BLaER1 (cell line): ENCODE measurements around the gene WDR1.

Experiments
- H3K27ac ChIP-seq: shearing (Covaris generic); formaldehyde crosslinking; 2 replicates; pipeline ENCODE4 v1.8.1; 2022
- H3K27me3 ChIP-seq: shearing (Covaris generic); formaldehyde crosslinking; 2 replicates; pipeline ENCODE4 v1.8.1; 2022
- H3K36me3 ChIP-seq: shearing (Covaris generic); formaldehyde crosslinking; 2 replicates; pipeline ENCODE4 v1.8.1; 2022
- H3K4me1 ChIP-seq: shearing (Covaris generic); formaldehyde crosslinking; 2 replicates; pipeline ENCODE4 v1.8.1; 2022
- H3K4me2 ChIP-seq: shearing (Covaris generic); formaldehyde crosslinking; 2 replicates; pipeline ENCODE4 v1.8.1; 2022
- H3K4me3 ChIP-seq: shearing (Covaris generic); formaldehyde crosslinking; 2 replicates; pipeline ENCODE4 v1.8.1; 2022
- H3K9ac ChIP-seq: shearing (Covaris generic); formaldehyde crosslinking; 2 replicates; pipeline ENCODE4 v1.8.1; 2022
- H3K9me3 ChIP-seq: shearing (Covaris generic); formaldehyde crosslinking; 2 replicates; pipeline ENCODE4 v1.8.1; 2022
- H4K20me1 ChIP-seq: shearing (Covaris generic); formaldehyde crosslinking; 2 replicates; pipeline ENCODE4 v1.8.1; 2022
- Cebpa-rat ChIP-seq: shearing (Covaris generic); IDR thresholded peaks from 2 replicates; pipeline ENCODE4 v1.8.1; 2022

Gene WDR1

GRCh38 chr4:10116569-10117358 lies at the start of gene WDR1:
Gene WDR1 (minus strand): TSS chr4:10116799. CDS start chr4:10116666, 133 bp downstream.
- peaks cover 85% of the 10 kb centered on the region for H3K4me1 ChIP-seq

GRCh38 chr4:10164877-10165283 lies 48.3 kb upstream of the WDR1 start:
- TF ChIP-seq Cebpa-rat, result no peak
- H3K36me3 ChIP-seq, result no peaks in the 10 kb centered on the region
- H3K4me3 ChIP-seq, result no peak overlapping the region
- H3K27ac ChIP-seq, result no peak overlapping the region
- no peaks in the 10 kb centered on the region for H3K9me3 ChIP-seq
- H3K9ac ChIP-seq, result no peak overlapping the region
- peaks cover 44% of the 10 kb centered on the region for H3K4me1 ChIP-seq
- no peak overlapping the region for H3K4me2 ChIP-seq
- no peaks in the 10 kb centered on the region for H4K20me1 ChIP-seq
- H3K27me3 ChIP-seq, result no peaks in the 10 kb centered on the region

More at GRCh38 chr4:10116569-10117358, at the start of gene WDR1:
- no peak for TF ChIP-seq Cebpa-rat
- Histone ChIP-seq H3K4me3 (peak within 1 kb of the TSS; percentile 92), H3K36me3 (peaks cover 38% of the 10 kb centered on the region), H3K27me3 (no peaks in the 10 kb centered on the region), H3K9me3 (no peaks in the 10 kb centered on the region), H3K9ac (peak within 1 kb of the TSS; percentile 93), H3K4me2 (peak within 1 kb of the TSS; percentile 97), H4K20me1 (peaks cover 45% of the 10 kb centered on the region), H3K27ac (peak within 1 kb of the TSS; percentile 95)

- Histone ChIP-seq H3K27me3 (no peaks in the 10 kb centered on the region), H3K36me3 (no peaks in the 10 kb centered on the region), H3K27ac (no peak overlapping the region), H3K9ac (no peak overlapping the region), H4K20me1 (no peaks in the 10 kb centered on the region), H3K4me2 (peak overlapping the region; percentile 77), H3K9me3 (no peaks in the 10 kb centered on the region), H3K4me3 (no peak overlapping the region), H3K4me1 (peaks cover 57% of the 10 kb centered on the region)
- no peak for TF ChIP-seq Cebpa-rat
These were observed 46.7 kb upstream of the WDR1 start for GRCh38 chr4:10163296-10163695.

GRCh38 chr4:10162341-10163000 lies 45.9 kb upstream of the WDR1 start:
- Histone ChIP-seq H3K36me3 (no peaks in the 10 kb centered on the region), H4K20me1 (no peaks in the 10 kb centered on the region), H3K4me3 (peak overlapping the region; percentile 18; the same call in 1 of the 2 replicates), H3K4me2 (peak overlapping the region; percentile 77), H3K9ac (no peak overlapping the region), H3K27ac (peak overlapping the region; percentile 36; the same call in 1 of the 2 replicates), H3K4me1 (peaks cover 59% of the 10 kb centered on the region), H3K27me3 (no peaks in the 10 kb centered on the region), H3K9me3 (no peaks in the 10 kb centered on the region)
- no peak for TF ChIP-seq Cebpa-rat

GRCh38 chr4:10161840-10162239 lies 45.2 kb upstream of the WDR1 start:
- Histone ChIP-seq H3K4me3 (peak overlapping the region; percentile 18; the same call in 1 of the 2 replicates), H3K9me3 (no peaks in the 10 kb centered on the region), H3K4me2 (peak overlapping the region; percentile 77), H4K20me1 (no peaks in the 10 kb centered on the region), H3K9ac (no peak overlapping the region), H3K27ac (peak overlapping the region; percentile 36; the same call in 1 of the 2 replicates), H3K4me1 (peaks cover 66% of the 10 kb centered on the region), H3K27me3 (no peaks in the 10 kb centered on the region), H3K36me3 (no peaks in the 10 kb centered on the region)
- no peak for TF ChIP-seq Cebpa-rat

- Histone ChIP-seq H4K20me1 (no peaks in the 10 kb centered on the region), H3K4me1 (peaks cover 67% of the 10 kb centered on the region), H3K4me3 (no peak overlapping the region), H3K9ac (no peak overlapping the region; the same call in 1 of the 2 replicates), H3K9me3 (no peaks in the 10 kb centered on the region), H3K27ac (peak overlapping the region; percentile 36; the same call in 1 of the 2 replicates), H3K4me2 (peak overlapping the region; percentile 77), H3K27me3 (no peaks in the 10 kb centered on the region), H3K36me3 (no peaks in the 10 kb centered on the region)
- TF ChIP-seq Cebpa-rat, result no peak
These were observed 44.5 kb upstream of the WDR1 start for GRCh38 chr4:10161146-10161545.

GRCh38 chr4:10160281-10160856 lies 43.8 kb upstream of the WDR1 start:
- Histone ChIP-seq H4K20me1 (no peaks in the 10 kb centered on the region), H3K9me3 (no peaks in the 10 kb centered on the region), H3K27ac (no peak overlapping the region), H3K4me2 (peak overlapping the region; percentile 77), H3K36me3 (no peaks in the 10 kb centered on the region), H3K4me1 (peaks cover 67% of the 10 kb centered on the region), H3K9ac (no peak overlapping the region), H3K27me3 (no peaks in the 10 kb centered on the region), H3K4me3 (no peak overlapping the region)
- TF ChIP-seq Cebpa-rat, result no peak

- no peak overlapping the region for H3K4me3 ChIP-seq
- no peaks in the 10 kb centered on the region for H3K27me3 ChIP-seq
- H4K20me1 ChIP-seq, result no peaks in the 10 kb centered on the region
- TF ChIP-seq Cebpa-rat, result no peak
- no peak overlapping the region for H3K4me2 ChIP-seq
- peaks cover 67% of the 10 kb centered on the region for H3K4me1 ChIP-seq
- no peak overlapping the region for H3K27ac ChIP-seq
- no peaks in the 10 kb centered on the region for H3K9me3 ChIP-seq
- H3K9ac ChIP-seq, result no peak overlapping the region
- H3K36me3 ChIP-seq, result no peaks in the 10 kb centered on the region
These were observed 43.1 kb upstream of the WDR1 start for GRCh38 chr4:10159671-10160070.

- no peak overlapping the region for H3K4me2 ChIP-seq
- no peak overlapping the region for H3K27ac ChIP-seq
These were observed 41.8 kb upstream of the WDR1 start for GRCh38 chr4:10158333-10158942.

More at GRCh38 chr4:10158333-10158942, 41.8 kb upstream of the WDR1 start:
- H4K20me1 ChIP-seq, result no peaks in the 10 kb centered on the region
- H3K27me3 ChIP-seq, result no peaks in the 10 kb centered on the region
- peaks cover 58% of the 10 kb centered on the region for H3K4me1 ChIP-seq
- no peak for TF ChIP-seq Cebpa-rat
- H3K36me3 ChIP-seq, result no peaks in the 10 kb centered on the region
- H3K9ac ChIP-seq, result no peak overlapping the region
- no peak overlapping the region for H3K4me3 ChIP-seq
- no peaks in the 10 kb centered on the region for H3K9me3 ChIP-seq
